ENCODE data around the gene LY6G5B.

Gene LY6G5B

DNA sequence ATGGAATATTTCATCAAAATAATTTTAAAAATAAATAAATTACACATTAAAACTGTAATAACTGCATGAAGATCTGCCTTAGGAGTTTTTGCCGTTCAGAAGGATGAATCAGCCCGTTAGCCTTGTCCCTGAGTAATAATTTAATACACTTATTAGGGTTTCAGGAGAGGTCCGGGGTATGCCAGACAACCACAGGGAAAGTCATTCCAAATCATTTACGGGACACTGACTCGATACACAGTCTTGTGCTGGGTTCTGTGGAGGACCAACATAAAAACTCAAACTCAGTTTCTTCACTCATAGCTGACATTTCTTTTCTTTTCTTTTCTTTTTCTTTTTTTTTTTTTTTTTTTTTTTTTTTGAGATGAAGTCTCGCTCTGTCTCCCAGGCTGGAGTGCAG, 36.2 kb downstream of the LY6G5B start:
- Histone ChIP-seq H3K23ac (ENCODE audit: low read length) (no peak overlapping the region), H3K4me1 (ENCODE audit: control insufficient read depth in 1 of 2, insufficient read depth in 2 of 2, low read length in 2 of 2) (peaks cover 6 to 8% of the 10 kb centered on the region in 2 experiments), H2BK12ac (ENCODE audit: low read length) (no peak overlapping the region), H3K27me3 (ENCODE audit: insufficient read depth, low read length) (no peaks in the 10 kb centered on the region), H2BK120ac (ENCODE audit: insufficient read depth, low read length, poor library complexity) (no peak overlapping the region), H4K91ac (ENCODE audit: low read depth, low read length) (no peak overlapping the region), H3K14ac (ENCODE audit: low read length) (no peak overlapping the region), H3K9me3 (ENCODE audit: insufficient read depth, low read depth, low read length) (peaks cover 2% of the 10 kb centered on the region), H3K18ac (ENCODE audit: low read length) (no peak overlapping the region), H3K9ac (ENCODE audit: low read length) (no peak overlapping the region), H3K79me2 (ENCODE audit: control insufficient read depth, insufficient read depth, low read length, poor library complexity) (peaks cover 6% of the 10 kb centered on the region), H3K4me2 (ENCODE audit: low read length) (no peak overlapping the region), H2BK5ac (ENCODE audit: low read depth, low read length, poor library complexity) (no peak overlapping the region), H3K4ac (ENCODE audit: low read depth, low read length) (no peak overlapping the region), H3K4me3 (ENCODE audit: low read depth, low read length) (no peak overlapping the region), H4K8ac (ENCODE audit: low read depth, low read length) (no peak overlapping the region), H3K27ac (ENCODE audit: low read depth, low read length) (no peak overlapping the region), H3K79me1 (ENCODE audit: low read length) (peaks cover 6% of the 10 kb centered on the region), H2AFZ (ENCODE audit: insufficient read depth, low read length, poor library complexity) (no peak overlapping the region), H3K36me3 (ENCODE audit: control insufficient read depth in 1 of 2, insufficient read depth in 2 of 2, low read length in 2 of 2) (peaks cover 1 to 2% of the 10 kb centered on the region in 2 experiments), H2AK5ac (ENCODE audit: low read length) (no peak overlapping the region), H4K12ac (ENCODE audit: low read depth, low read length) (no peak overlapping the region)
- no CpG with 5 or more reads among the region's 6 CpGs for WGBS (ENCODE audit: extremely low coverage, insufficient coverage, insufficient read length)
- DNase-seq = no peak

- Histone ChIP-seq H2BK120ac (ENCODE audit: insufficient read depth, low read length, poor library complexity) (no peak within 1 kb of the TSS), H3K36me3 (ENCODE audit: control insufficient read depth in 1 of 2, insufficient read depth in 2 of 2, low read length in 2 of 2) (no peaks in the 10 kb centered on the region), H3K79me2 (ENCODE audit: control insufficient read depth, insufficient read depth, low read length, poor library complexity) (peaks cover 6% of the 10 kb centered on the region), H3K9me3 (ENCODE audit: insufficient read depth, low read depth, low read length) (peaks cover 2% of the 10 kb centered on the region), H3K4me1 (ENCODE audit: control insufficient read depth in 1 of 2, insufficient read depth in 2 of 2, low read length in 2 of 2) (peaks cover 5 to 7% of the 10 kb centered on the region in 2 experiments), H2AK5ac (ENCODE audit: low read length) (no peak within 1 kb of the TSS), H3K23ac (ENCODE audit: low read length) (no peak within 1 kb of the TSS), H3K79me1 (ENCODE audit: low read length) (peaks cover 6% of the 10 kb centered on the region), H3K27ac (ENCODE audit: low read depth, low read length) (no peak within 1 kb of the TSS), H3K27me3 (ENCODE audit: insufficient read depth, low read length) (no peaks in the 10 kb centered on the region), H4K8ac (ENCODE audit: low read depth, low read length) (no peak within 1 kb of the TSS), H4K12ac (ENCODE audit: low read depth, low read length) (no peak within 1 kb of the TSS), H3K4me3 (ENCODE audit: low read depth, low read length) (no peak within 1 kb of the TSS), H3K4me2 (ENCODE audit: low read length) (no peak within 1 kb of the TSS), H4K91ac (ENCODE audit: low read depth, low read length) (no peak within 1 kb of the TSS), H2AFZ (ENCODE audit: insufficient read depth, low read length, poor library complexity) (no peak within 1 kb of the TSS), H2BK5ac (ENCODE audit: low read depth, low read length, poor library complexity) (no peak within 1 kb of the TSS), H3K18ac (ENCODE audit: low read length) (no peak within 1 kb of the TSS), H3K4ac (ENCODE audit: low read depth, low read length) (no peak within 1 kb of the TSS), H3K9ac (ENCODE audit: low read length) (no peak within 1 kb of the TSS), H3K14ac (ENCODE audit: low read length) (no peak within 1 kb of the TSS), H2BK12ac (ENCODE audit: low read length) (no peak within 1 kb of the TSS)
- WGBS (ENCODE audit: extremely low coverage, insufficient coverage, insufficient read length) = no CpG with 5 or more reads among the region's 3 CpGs
- DNase-seq = no peak
Measured at GRCh38 chr6:31706599-31706998, 36.8 kb downstream of the LY6G5B start, which contains the start of gene LY6G6F. Gene LY6G6F (plus strand): TSS chr6:31706866. CDS start chr6:31706907, 41 bp downstream.

GRCh38 chr6:31707701-31708100, 37.9 kb downstream of the LY6G5B start:
- H3K27me3 ChIP-seq (ENCODE audit: insufficient read depth, low read length) = no peaks in the 10 kb centered on the region

GRCh38 chr6:31708224-31708623, 38.4 kb downstream of the LY6G5B start:
- Histone ChIP-seq H3K79me2 (ENCODE audit: control insufficient read depth, insufficient read depth, low read length, poor library complexity) (no peaks in the 10 kb centered on the region), H3K4me2 (ENCODE audit: low read length) (no peak overlapping the region)

More at GRCh38 chr6:31707701-31708100, 37.9 kb downstream of the LY6G5B start:
- no peak overlapping the region for H3K23ac ChIP-seq (ENCODE audit: low read length)
- H2BK5ac ChIP-seq (ENCODE audit: low read depth, low read length, poor library complexity) = no peak overlapping the region
- peaks cover 4% of the 10 kb centered on the region for H3K79me1 ChIP-seq (ENCODE audit: low read length)
- no peaks in the 10 kb centered on the region for H3K36me3 ChIP-seq (ENCODE audit: control insufficient read depth in 1 of 2, insufficient read depth in 2 of 2, low read length in 2 of 2)
- DNase-seq = no peak
- H3K4me1 ChIP-seq (ENCODE audit: control insufficient read depth in 1 of 2, insufficient read depth in 2 of 2, low read length in 2 of 2) = no peaks in the 10 kb centered on the region
- no peak overlapping the region for H2AFZ ChIP-seq (ENCODE audit: insufficient read depth, low read length, poor library complexity)
- peaks cover 2% of the 10 kb centered on the region for H3K9me3 ChIP-seq (ENCODE audit: insufficient read depth, low read depth, low read length)
- H3K27ac ChIP-seq (ENCODE audit: low read depth, low read length) = no peak overlapping the region
- H4K12ac ChIP-seq (ENCODE audit: low read depth, low read length) = no peak overlapping the region
- H3K18ac ChIP-seq (ENCODE audit: low read length) = no peak overlapping the region
- no peak overlapping the region for H3K4me2 ChIP-seq (ENCODE audit: low read length)
- no peak overlapping the region for H3K9ac ChIP-seq (ENCODE audit: low read length)
- no peak overlapping the region for H3K14ac ChIP-seq (ENCODE audit: low read length)
- peaks cover 1% of the 10 kb centered on the region for H3K79me2 ChIP-seq (ENCODE audit: control insufficient read depth, insufficient read depth, low read length, poor library complexity)
- no peak overlapping the region for H2BK12ac ChIP-seq (ENCODE audit: low read length)
- H4K8ac ChIP-seq (ENCODE audit: low read depth, low read length) = no peak overlapping the region
- no CpG with 5 or more reads among the region's 10 CpGs for WGBS (ENCODE audit: extremely low coverage, insufficient coverage, insufficient read length)
- no peak overlapping the region for H3K4me3 ChIP-seq (ENCODE audit: low read depth, low read length)
- no peak overlapping the region for H2AK5ac ChIP-seq (ENCODE audit: low read length)
- H2BK120ac ChIP-seq (ENCODE audit: insufficient read depth, low read length, poor library complexity) = no peak overlapping the region
- no peak overlapping the region for H3K4ac ChIP-seq (ENCODE audit: low read depth, low read length)
- no peak overlapping the region for H4K91ac ChIP-seq (ENCODE audit: low read depth, low read length)

More at GRCh38 chr6:31708224-31708623, 38.4 kb downstream of the LY6G5B start:
- Histone ChIP-seq H2BK5ac (ENCODE audit: low read depth, low read length, poor library complexity) (no peak overlapping the region), H2BK120ac (ENCODE audit: insufficient read depth, low read length, poor library complexity) (no peak overlapping the region), H2BK12ac (ENCODE audit: low read length) (no peak overlapping the region), H2AFZ (ENCODE audit: insufficient read depth, low read length, poor library complexity) (no peak overlapping the region), H3K4me1 (ENCODE audit: control insufficient read depth in 1 of 2, insufficient read depth in 2 of 2, low read length in 2 of 2) (no peaks in the 10 kb centered on the region), H3K27ac (ENCODE audit: low read depth, low read length) (no peak overlapping the region), H3K23ac (ENCODE audit: low read length) (no peak overlapping the region), H3K27me3 (ENCODE audit: insufficient read depth, low read length) (no peaks in the 10 kb centered on the region), H3K14ac (ENCODE audit: low read length) (no peak overlapping the region), H3K4me3 (ENCODE audit: low read depth, low read length) (no peak overlapping the region), H2AK5ac (ENCODE audit: low read length) (no peak overlapping the region), H3K79me1 (ENCODE audit: low read length) (no peaks in the 10 kb centered on the region), H3K9me3 (ENCODE audit: insufficient read depth, low read depth, low read length) (peaks cover 2% of the 10 kb centered on the region), H4K91ac (ENCODE audit: low read depth, low read length) (no peak overlapping the region), H3K36me3 (ENCODE audit: control insufficient read depth in 1 of 2, insufficient read depth in 2 of 2, low read length in 2 of 2) (no peaks in the 10 kb centered on the region), H3K9ac (ENCODE audit: low read length) (no peak overlapping the region), H4K12ac (ENCODE audit: low read depth, low read length) (no peak overlapping the region), H3K4ac (ENCODE audit: low read depth, low read length) (no peak overlapping the region), H3K18ac (ENCODE audit: low read length) (no peak overlapping the region), H4K8ac (ENCODE audit: low read depth, low read length) (no peak overlapping the region)
- DNase-seq = no peak
- no CpG with 5 or more reads among the region's 3 CpGs for WGBS (ENCODE audit: extremely low coverage, insufficient coverage, insufficient read length)

Measured in trophoblast cell (in vitro differentiated cells and primary cell).